Prostate gland (tissue), 2 donors: Measurements from ENCODE around the gene ACAD10.

ENCODE experiments used
- POLR2A ChIP-seq: fragments of 450-650 bp; IDR thresholded peaks from one replicate; pipeline ENCODE4 v1.6.1; 2016; ENCODE audit warnings: antibody characterized with exemption, mild to moderate bottlenecking
- POLR2AphosphoS5 ChIP-seq: sonication (generic); formaldehyde crosslinking; IDR thresholded peaks from one replicate; pipeline ENCODE4 v1.6.1; 2017; ENCODE audit warnings: antibody characterized with exemption
- TF ChIP-seq, protein P1 (sequence below), 4 experiments: fragments of 200-600 bp in 2 of 4; fragments of 450-650 bp in 2 of 4; sonication (generic) in 2 of 4; IDR thresholded peaks; 1 replicate in 3 of 4; 2 replicates in 1 of 4; pipeline ENCODE4 v1.5.1; 2016 to 2019; ENCODE audit warnings: antibody characterized with exemption in 4 of 4, mild to moderate bottlenecking in 2 of 4, moderate library complexity in 2 of 4

DNA sequence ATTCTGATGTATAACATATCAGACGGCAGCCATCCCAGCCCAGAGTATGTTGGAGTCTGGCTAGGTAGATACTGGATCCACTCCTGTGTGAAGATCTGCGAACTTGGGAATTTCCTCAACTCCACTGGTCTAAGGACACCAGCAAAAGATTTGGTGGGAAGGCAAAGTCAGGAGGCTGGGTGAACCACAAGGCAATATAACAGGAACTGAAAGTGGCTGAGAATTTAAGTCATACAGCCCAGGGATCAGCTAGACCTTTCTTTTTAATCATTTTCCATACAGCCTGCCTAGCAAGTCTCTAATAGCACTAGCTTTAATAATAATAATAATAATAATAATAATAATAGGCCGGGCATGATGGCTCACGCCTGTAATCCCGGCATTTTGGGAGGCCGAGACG is 34.9 kb upstream of the ACAD10 start:
- TF ChIP-seq, protein P1, sequence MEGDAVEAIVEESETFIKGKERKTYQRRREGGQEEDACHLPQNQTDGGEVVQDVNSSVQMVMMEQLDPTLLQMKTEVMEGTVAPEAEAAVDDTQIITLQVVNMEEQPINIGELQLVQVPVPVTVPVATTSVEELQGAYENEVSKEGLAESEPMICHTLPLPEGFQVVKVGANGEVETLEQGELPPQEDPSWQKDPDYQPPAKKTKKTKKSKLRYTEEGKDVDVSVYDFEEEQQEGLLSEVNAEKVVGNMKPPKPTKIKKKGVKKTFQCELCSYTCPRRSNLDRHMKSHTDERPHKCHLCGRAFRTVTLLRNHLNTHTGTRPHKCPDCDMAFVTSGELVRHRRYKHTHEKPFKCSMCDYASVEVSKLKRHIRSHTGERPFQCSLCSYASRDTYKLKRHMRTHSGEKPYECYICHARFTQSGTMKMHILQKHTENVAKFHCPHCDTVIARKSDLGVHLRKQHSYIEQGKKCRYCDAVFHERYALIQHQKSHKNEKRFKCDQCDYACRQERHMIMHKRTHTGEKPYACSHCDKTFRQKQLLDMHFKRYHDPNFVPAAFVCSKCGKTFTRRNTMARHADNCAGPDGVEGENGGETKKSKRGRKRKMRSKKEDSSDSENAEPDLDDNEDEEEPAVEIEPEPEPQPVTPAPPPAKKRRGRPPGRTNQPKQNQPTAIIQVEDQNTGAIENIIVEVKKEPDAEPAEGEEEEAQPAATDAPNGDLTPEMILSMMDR (IDR thresholded peaks at IDR 0.05), result no peak
- TF ChIP-seq POLR2AphosphoS5 (no peak), POLR2A (no peak)
